ENCODE results near the gene CHCHD5.

Gene CHCHD5

GRCh38 chr2:112622528-112622849 lies 38.1 kb downstream of the CHCHD5 start:
- Histone ChIP-seq H3K14ac (ENCODE audit: low read length) (no peak overlapping the region), H4K12ac (ENCODE audit: low read depth, low read length) (no peak overlapping the region), H3K27me3 (ENCODE audit: insufficient read depth, low read length) (no peaks in the 10 kb centered on the region), H3K18ac (ENCODE audit: low read length) (no peak overlapping the region), H2BK12ac (ENCODE audit: low read length) (no peak overlapping the region), H3K4me1 (ENCODE audit: control insufficient read depth in 1 of 2, insufficient read depth in 2 of 2, low read length in 2 of 2) (peaks cover 7% of the 10 kb centered on the region in 2 experiments), H3K23ac (ENCODE audit: low read length) (no peak overlapping the region), H3K27ac (ENCODE audit: low read depth, low read length) (no peak overlapping the region), H2BK5ac (ENCODE audit: low read depth, low read length, poor library complexity) (no peak overlapping the region), H3K9ac (ENCODE audit: low read length) (no peak overlapping the region), H3K36me3 (ENCODE audit: control insufficient read depth in 1 of 2, insufficient read depth in 2 of 2, low read length in 2 of 2) (no peaks in the 10 kb centered on the region), H4K8ac (ENCODE audit: low read depth, low read length) (no peak overlapping the region), H3K4ac (ENCODE audit: low read depth, low read length) (no peak overlapping the region), H2AK5ac (ENCODE audit: low read length) (no peak overlapping the region), H3K4me3 (ENCODE audit: low read depth, low read length) (no peak overlapping the region), H3K9me3 (ENCODE audit: insufficient read depth, low read depth, low read length) (no peaks in the 10 kb centered on the region), H4K91ac (ENCODE audit: low read depth, low read length) (no peak overlapping the region), H2AFZ (ENCODE audit: insufficient read depth, low read length, poor library complexity) (no peak overlapping the region), H3K4me2 (ENCODE audit: low read length) (no peak overlapping the region), H3K79me1 (ENCODE audit: low read length) (peaks cover 3% of the 10 kb centered on the region), H3K79me2 (ENCODE audit: control insufficient read depth, insufficient read depth, low read length, poor library complexity) (no peaks in the 10 kb centered on the region), H2BK120ac (ENCODE audit: insufficient read depth, low read length, poor library complexity) (no peak overlapping the region)
- DNase-seq = peak; percentile 87 to 96
- WGBS (ENCODE audit: extremely low coverage, insufficient coverage, insufficient read length) = no CpG with 5 or more reads among the region's 3 CpGs

GRCh38 chr2:112623913-112624777 lies 39.7 kb downstream of the CHCHD5 start:
- Histone ChIP-seq H3K36me3 (ENCODE audit: control insufficient read depth in 1 of 2, insufficient read depth in 2 of 2, low read length in 2 of 2) (no peaks in the 10 kb centered on the region), H3K18ac (ENCODE audit: low read length) (no peak overlapping the region), H3K9ac (ENCODE audit: low read length) (no peak overlapping the region), H3K79me2 (ENCODE audit: control insufficient read depth, insufficient read depth, low read length, poor library complexity) (no peaks in the 10 kb centered on the region), H4K91ac (ENCODE audit: low read depth, low read length) (no peak overlapping the region), H3K79me1 (ENCODE audit: low read length) (peaks cover 3% of the 10 kb centered on the region), H3K27ac (ENCODE audit: low read depth, low read length) (no peak overlapping the region), H2AFZ (ENCODE audit: insufficient read depth, low read length, poor library complexity) (no peak overlapping the region), H2BK5ac (ENCODE audit: low read depth, low read length, poor library complexity) (no peak overlapping the region), H3K4me2 (ENCODE audit: low read length) (no peak overlapping the region), H2AK5ac (ENCODE audit: low read length) (no peak overlapping the region), H3K27me3 (ENCODE audit: insufficient read depth, low read length) (no peaks in the 10 kb centered on the region), H4K12ac (ENCODE audit: low read depth, low read length) (no peak overlapping the region), H3K4me1 (ENCODE audit: control insufficient read depth in 1 of 2, insufficient read depth in 2 of 2, low read length in 2 of 2) (peaks cover 11 to 12% of the 10 kb centered on the region in 2 experiments), H2BK120ac (ENCODE audit: insufficient read depth, low read length, poor library complexity) (no peak overlapping the region), H4K8ac (ENCODE audit: low read depth, low read length) (no peak overlapping the region), H3K4ac (ENCODE audit: low read depth, low read length) (no peak overlapping the region), H3K4me3 (ENCODE audit: low read depth, low read length) (peak overlapping the region; percentile 5), H2BK12ac (ENCODE audit: low read length) (no peak overlapping the region), H3K23ac (ENCODE audit: low read length) (no peak overlapping the region), H3K9me3 (ENCODE audit: insufficient read depth, low read depth, low read length) (no peaks in the 10 kb centered on the region), H3K14ac (ENCODE audit: low read length) (no peak overlapping the region)
- WGBS (ENCODE audit: extremely low coverage, insufficient coverage, insufficient read length) = no CpG with 5 or more reads among the region's 11 CpGs
- peak in 1 of 2 donors; percentile 15 for DNase-seq

GRCh38 chr2:112625474-112626114 lies 41.2 kb downstream of the CHCHD5 start:
- Histone ChIP-seq H3K23ac (ENCODE audit: low read length) (no peak overlapping the region), H3K4me1 (ENCODE audit: control insufficient read depth in 1 of 2, insufficient read depth in 2 of 2, low read length in 2 of 2) (peaks cover 16 to 17% of the 10 kb centered on the region in 2 experiments), H3K4me3 (ENCODE audit: low read depth, low read length) (no peak overlapping the region), H2BK12ac (ENCODE audit: low read length) (no peak overlapping the region), H3K79me1 (ENCODE audit: low read length) (peaks cover 7% of the 10 kb centered on the region), H3K4me2 (ENCODE audit: low read length) (no peak overlapping the region), H3K18ac (ENCODE audit: low read length) (no peak overlapping the region), H3K36me3 (ENCODE audit: control insufficient read depth in 1 of 2, insufficient read depth in 2 of 2, low read length in 2 of 2) (no peaks in the 10 kb centered on the region), H4K91ac (ENCODE audit: low read depth, low read length) (no peak overlapping the region), H2AFZ (ENCODE audit: insufficient read depth, low read length, poor library complexity) (no peak overlapping the region), H2AK5ac (ENCODE audit: low read length) (no peak overlapping the region), H3K27me3 (ENCODE audit: insufficient read depth, low read length) (no peaks in the 10 kb centered on the region), H3K9ac (ENCODE audit: low read length) (no peak overlapping the region), H3K4ac (ENCODE audit: low read depth, low read length) (no peak overlapping the region), H3K27ac (ENCODE audit: low read depth, low read length) (no peak overlapping the region), H3K79me2 (ENCODE audit: control insufficient read depth, insufficient read depth, low read length, poor library complexity) (no peaks in the 10 kb centered on the region), H4K12ac (ENCODE audit: low read depth, low read length) (no peak overlapping the region), H2BK5ac (ENCODE audit: low read depth, low read length, poor library complexity) (no peak overlapping the region), H2BK120ac (ENCODE audit: insufficient read depth, low read length, poor library complexity) (no peak overlapping the region), H4K8ac (ENCODE audit: low read depth, low read length) (no peak overlapping the region), H3K14ac (ENCODE audit: low read length) (no peak overlapping the region), H3K9me3 (ENCODE audit: insufficient read depth, low read depth, low read length) (no peaks in the 10 kb centered on the region)
- no CpG with 5 or more reads among the region's 7 CpGs for WGBS (ENCODE audit: extremely low coverage, insufficient coverage, insufficient read length)
- no peak for DNase-seq

- peaks cover 18 to 20% of the 10 kb centered on the region in 2 experiments for H3K4me1 ChIP-seq (ENCODE audit: control insufficient read depth in 1 of 2, insufficient read depth in 2 of 2, low read length in 2 of 2)
- H2AFZ ChIP-seq (ENCODE audit: insufficient read depth, low read length, poor library complexity) = no peak overlapping the region
- no peak overlapping the region for H2BK12ac ChIP-seq (ENCODE audit: low read length)
- no peak overlapping the region for H4K8ac ChIP-seq (ENCODE audit: low read depth, low read length)
- no peak overlapping the region for H3K9ac ChIP-seq (ENCODE audit: low read length)
- H3K79me2 ChIP-seq (ENCODE audit: control insufficient read depth, insufficient read depth, low read length, poor library complexity) = no peaks in the 10 kb centered on the region
- H2BK120ac ChIP-seq (ENCODE audit: insufficient read depth, low read length, poor library complexity) = no peak overlapping the region
- H3K18ac ChIP-seq (ENCODE audit: low read length) = no peak overlapping the region
- no peak overlapping the region for H3K4me2 ChIP-seq (ENCODE audit: low read length)
- no peak overlapping the region for H3K23ac ChIP-seq (ENCODE audit: low read length)
- no peak overlapping the region for H4K12ac ChIP-seq (ENCODE audit: low read depth, low read length)
- WGBS (ENCODE audit: extremely low coverage, insufficient coverage, insufficient read length) = no CpG with 5 or more reads among the region's 7 CpGs
- no peak overlapping the region for H3K4me3 ChIP-seq (ENCODE audit: low read depth, low read length)
- no peak overlapping the region for H3K27ac ChIP-seq (ENCODE audit: low read depth, low read length)
- H3K79me1 ChIP-seq (ENCODE audit: low read length) = peaks cover 7% of the 10 kb centered on the region
- H3K36me3 ChIP-seq (ENCODE audit: control insufficient read depth in 1 of 2, insufficient read depth in 2 of 2, low read length in 2 of 2) = no peaks in the 10 kb centered on the region
- peak overlapping the region; percentile 6 for H2BK5ac ChIP-seq (ENCODE audit: low read depth, low read length, poor library complexity)
- H2AK5ac ChIP-seq (ENCODE audit: low read length) = no peak overlapping the region
- H3K14ac ChIP-seq (ENCODE audit: low read length) = no peak overlapping the region
- peak overlapping the region; percentile 26 for H4K91ac ChIP-seq (ENCODE audit: low read depth, low read length)
- H3K4ac ChIP-seq (ENCODE audit: low read depth, low read length) = no peak overlapping the region
- DNase-seq = peak in 1 of 2 donors; percentile 49
- H3K9me3 ChIP-seq (ENCODE audit: insufficient read depth, low read depth, low read length) = no peaks in the 10 kb centered on the region
- no peaks in the 10 kb centered on the region for H3K27me3 ChIP-seq (ENCODE audit: insufficient read depth, low read length)
Observed at GRCh38 chr2:112626604-112627059, 42.2 kb downstream of the CHCHD5 start.
